ENCODE results near the gene CX3CL1.

- no peak for TF ChIP-seq CTCF (conservative IDR thresholded peaks at IDR 0.05; ENCODE audit: low read length)
- TF ChIP-seq EZH2phosphoT487 (IDR thresholded peaks at IDR 0.05; ENCODE audit: borderline replicate concordance, low read depth, low read length) = no peak
Observed at GRCh38 chr16:57381791-57382534, 9.7 kb downstream of the CX3CL1 start.

Measured in OCI-LY7 (cell line).